CD4-positive, alpha-beta T cell treated with Interleukin-17A for 1 hour (primary cell): ENCODE results near the gene SLC25A45.
A peak's percentile ranks its signal among the peaks of the same experiment; 100 is the strongest.
"Not testable (repeated sequence)": the region's sequence is repeated elsewhere in the genome, so short reads cannot be mapped to it uniquely, and the experiment has no call there.

Experiments
- DNase-seq: peaks from one replicate; pipeline ENCODE4 v3.0.0-alpha.2; 2020

The SLC25A45 gene

DNA sequence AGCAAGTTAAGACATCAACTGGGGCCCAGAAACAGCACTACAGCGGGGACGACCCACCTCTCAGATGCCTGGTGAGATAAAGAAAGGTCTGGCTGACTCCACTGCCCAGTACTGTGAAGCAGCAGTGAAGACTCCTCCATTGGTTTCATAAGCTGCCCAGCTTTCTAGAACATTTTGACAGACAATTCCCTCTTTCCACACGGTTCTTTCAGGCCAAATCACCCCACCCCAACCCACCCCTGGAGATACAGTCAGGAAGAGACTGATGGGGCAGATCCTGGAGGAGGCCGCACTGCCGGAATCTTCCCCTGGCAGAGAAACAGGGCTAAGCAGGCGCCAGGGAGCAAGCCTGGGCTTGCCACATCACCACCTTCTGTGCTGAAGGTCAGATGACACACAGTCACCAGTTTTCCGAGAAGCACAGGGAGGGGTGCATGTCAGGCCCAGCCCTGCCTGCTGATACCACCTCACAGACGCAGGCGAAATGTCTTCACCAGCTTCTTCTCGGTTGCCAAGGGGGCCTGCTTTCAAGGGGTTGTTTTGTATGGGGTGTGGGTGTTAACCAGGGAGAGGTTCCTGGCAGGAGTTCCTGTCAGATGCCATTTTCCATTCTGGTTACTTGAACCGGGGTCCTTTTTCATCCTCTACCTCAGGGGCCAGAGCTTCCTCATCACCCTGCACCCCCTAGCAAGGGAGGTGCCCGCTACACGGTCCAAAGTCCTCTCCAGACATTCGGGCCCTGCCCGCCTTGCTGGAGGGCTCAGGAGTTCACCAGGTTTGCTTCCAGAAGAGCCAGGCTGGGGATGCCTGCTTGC is 38.7 kb upstream of the SLC25A45 start:
- DNase-seq, result peak; percentile 94

DNA sequence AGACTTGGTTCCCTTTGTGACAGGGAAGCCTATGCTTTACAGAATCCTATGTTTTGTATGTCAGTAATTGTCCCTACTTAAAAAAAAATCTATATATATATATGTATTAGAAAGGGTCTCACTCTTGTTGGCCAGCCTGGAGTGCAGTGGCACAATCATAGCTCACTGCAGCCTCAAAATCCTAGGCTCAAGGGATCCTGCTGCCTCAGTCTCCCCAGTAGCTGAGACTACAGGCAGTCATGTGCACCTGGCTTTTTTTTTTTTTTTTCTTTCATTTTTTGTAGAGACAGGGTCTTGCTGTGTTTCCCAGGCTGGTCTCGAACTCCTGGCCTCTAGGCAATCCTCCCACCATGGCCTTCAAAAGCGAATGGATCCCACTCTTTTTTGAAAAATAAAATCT is 38.1 kb upstream of the SLC25A45 start:
- no peak for DNase-seq

DNA sequence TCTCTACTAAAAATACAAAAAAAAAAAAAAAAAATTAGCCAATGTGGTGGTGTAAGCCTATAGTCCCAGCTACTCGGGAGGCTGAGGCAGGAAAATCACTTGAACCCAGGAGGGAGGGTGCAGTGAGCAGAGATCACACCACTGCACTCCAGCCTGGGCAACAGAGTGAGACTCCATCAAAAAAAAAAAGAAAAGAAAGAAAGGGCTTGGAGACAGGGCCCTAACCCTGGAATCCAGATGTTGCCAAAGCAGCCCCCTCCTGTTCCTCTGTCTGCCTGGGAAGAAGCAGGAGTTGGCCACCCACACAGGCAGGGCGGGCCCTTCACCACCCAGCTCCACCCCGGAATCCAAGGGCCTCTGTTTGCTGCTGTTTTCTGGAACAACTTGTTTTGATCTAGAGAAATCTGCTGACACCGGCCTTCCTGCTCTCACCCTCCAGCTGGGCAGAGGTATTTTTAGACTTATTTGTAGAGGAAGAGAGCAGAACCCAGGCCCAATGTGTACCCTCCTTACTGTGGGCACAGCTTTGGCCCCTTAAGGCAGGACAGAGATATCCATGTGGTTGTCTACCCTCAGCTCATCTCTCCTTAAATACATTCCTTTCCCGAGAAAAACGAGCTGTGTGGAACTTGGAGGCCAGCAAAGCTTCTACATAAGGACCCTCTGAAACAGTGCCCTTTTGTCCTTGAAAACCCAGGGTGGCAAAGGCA is 37.5 kb upstream of the SLC25A45 start:
- DNase-seq, result peak; percentile 86

DNA sequence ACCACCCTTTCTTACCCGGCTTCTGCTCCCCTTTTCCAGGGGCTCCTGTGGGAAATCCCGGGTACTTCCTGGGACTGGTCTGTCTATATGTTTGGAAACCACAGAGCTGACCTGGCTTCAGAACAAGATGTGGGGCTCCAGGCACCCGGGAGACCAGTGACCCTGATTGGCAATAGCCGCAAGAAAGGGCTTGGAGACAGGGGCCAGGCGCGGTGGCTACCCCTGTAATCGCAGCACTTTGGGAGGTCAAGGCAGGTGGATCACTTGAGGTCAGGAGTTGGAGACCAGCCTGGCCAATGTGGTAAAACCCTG is 37.0 kb upstream of the SLC25A45 start:
- DNase-seq, result no peak

DNA sequence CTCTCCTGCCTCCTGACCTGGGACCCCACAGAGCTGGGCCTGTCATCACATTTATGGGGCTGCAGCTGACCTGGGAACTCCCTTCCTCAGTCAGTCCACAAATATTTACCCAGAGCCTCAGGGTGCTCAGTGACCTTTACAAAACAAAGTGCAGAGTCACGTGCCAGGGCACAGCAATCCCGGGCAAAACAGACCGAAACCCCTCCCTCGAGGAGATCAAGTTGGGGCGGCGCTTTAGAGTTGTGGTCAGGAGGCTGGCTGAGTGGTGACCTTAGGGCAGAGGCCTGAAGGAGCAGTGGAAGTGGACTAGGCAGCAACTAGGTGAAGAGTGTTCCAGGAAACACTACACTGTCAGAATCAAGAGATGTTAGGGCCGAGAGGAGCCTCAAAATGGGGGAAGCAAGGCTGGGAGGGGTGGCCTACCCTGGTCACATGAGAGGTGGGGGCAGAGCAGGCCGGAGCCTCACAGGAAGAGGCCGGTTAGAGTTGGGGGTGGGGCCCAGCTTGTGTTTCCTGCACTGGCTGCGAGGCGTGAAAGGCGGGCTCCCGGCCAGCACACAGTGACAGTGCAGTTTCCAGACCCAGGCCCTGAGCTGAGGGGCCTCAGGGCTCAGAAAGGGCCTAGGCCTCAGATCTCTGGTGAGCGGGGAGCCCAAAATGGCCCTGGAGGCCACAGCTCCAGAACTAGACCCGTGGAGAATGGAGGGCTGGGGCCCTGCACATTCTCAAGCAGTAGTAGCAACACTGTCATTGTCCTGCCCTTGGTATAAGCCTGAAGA is 36.4 kb upstream of the SLC25A45 start:
- peak; percentile 90 for DNase-seq

DNA sequence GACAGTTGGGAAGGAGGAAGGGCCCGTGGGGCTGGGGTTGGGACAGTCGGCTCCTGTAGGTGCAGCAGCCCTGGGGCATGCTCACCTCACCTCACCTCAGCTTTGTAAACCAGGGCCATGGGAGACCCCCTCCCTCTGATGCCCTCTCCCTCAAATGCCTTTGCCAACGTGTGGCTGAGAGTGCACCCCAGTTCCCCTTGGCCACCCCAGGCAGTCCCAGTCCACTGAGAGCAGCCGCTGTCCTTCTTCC is 35.9 kb upstream of the SLC25A45 start:
- no peak for DNase-seq

DNA sequence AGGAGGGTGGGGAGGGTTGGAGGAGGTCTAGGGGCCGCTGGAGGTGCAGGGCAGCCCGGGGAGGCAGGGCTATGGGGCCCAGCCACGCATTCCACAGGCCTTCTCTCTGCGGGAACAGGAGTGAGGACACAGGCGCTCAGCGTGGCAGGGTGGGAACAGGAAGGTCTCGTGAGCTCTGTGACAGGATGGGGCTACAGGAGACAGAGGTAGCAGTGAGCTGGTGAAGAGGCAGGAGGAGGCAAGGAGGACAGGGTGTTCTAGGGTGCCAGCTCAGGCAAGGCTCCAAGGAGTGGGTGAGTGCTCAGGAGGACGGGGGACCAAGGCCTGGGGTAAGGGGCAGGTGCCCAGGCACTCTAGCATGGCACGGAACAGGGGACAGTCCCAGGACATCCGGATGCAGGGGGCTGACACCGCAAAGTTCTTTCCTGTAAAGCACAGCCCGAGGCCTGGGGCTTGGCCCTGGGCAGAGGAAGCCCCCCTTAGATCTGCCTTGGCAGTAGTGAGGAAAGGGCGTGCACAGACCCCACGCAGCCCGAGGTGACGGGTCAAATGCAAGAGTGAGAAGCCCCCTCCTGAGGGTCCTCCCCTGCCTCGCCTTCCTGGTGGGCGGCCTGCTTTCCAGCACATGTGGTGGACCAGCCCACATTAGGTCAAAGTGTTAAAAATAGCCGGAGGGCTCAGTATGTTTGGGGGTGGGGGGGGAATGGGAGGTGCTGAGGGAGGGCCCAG is 35.4 kb upstream of the SLC25A45 start:
- peak; percentile 54 for DNase-seq

DNA sequence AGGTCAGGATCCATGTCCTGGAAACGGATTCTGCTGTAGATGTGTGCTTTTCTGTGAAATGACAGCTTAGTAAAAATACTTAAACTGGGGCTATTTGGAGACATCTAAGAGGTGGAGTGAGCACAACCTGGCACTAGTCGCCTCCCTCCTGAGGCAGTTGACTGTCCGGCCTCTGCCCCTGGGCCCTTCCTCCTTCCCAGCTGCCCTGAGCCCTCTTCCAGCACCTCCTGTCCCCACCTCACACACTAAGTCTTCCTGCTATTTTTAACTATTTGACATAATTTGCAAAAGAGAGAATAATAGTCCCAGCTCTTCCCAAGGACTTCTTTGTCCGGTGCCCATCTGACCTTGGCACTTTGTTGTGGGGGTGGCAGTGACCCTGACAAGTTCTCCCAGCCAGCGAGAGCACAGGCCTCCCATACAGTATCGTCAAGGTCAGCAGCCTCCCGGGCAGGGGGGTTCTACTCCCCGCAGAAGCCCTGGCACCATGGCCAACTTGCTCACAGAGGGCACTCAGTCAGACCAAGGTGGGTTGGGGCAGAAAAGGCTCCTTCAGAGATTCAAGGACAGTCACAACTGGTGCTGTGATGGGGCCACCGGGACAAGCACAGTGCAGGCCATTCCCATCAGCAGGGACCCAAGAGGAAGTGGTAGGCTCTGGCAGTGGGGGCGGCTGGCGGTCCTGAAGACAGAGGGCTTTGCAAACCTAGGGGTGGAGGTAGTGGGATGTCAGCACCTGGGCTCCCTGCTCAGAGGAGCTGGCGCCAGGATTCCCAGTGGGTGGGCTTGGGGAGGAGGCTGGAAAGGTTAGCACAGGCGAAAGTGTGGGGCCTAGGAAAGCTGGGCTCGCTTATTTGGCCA is 34.6 kb upstream of the SLC25A45 start:
- peak; percentile 43 for DNase-seq

DNA sequence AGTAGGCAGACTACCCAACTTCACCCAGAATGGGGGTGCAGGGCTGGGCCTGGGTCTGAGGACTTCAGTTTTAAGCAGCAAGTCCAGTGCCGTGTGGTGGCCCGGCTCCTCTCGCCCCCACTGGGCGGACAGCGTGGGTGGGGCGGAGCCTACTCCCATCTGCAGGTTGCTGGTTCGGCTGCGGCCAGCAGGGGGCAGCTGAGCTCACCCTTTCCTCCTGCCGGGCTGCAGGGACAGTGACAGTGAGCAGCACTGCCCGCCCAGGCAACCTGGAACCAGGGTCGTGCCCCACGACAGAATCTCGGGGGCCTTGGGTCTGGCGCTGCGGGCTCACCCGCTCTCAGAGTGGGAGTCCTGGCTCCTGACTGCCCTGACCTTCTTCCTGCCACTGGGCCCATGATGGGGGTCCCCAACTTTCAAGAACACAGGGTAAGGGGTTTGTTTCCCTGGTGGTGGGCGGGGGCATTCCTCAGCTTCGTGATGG is 33.9 kb upstream of the SLC25A45 start:
- peak; percentile 92 for DNase-seq

DNA sequence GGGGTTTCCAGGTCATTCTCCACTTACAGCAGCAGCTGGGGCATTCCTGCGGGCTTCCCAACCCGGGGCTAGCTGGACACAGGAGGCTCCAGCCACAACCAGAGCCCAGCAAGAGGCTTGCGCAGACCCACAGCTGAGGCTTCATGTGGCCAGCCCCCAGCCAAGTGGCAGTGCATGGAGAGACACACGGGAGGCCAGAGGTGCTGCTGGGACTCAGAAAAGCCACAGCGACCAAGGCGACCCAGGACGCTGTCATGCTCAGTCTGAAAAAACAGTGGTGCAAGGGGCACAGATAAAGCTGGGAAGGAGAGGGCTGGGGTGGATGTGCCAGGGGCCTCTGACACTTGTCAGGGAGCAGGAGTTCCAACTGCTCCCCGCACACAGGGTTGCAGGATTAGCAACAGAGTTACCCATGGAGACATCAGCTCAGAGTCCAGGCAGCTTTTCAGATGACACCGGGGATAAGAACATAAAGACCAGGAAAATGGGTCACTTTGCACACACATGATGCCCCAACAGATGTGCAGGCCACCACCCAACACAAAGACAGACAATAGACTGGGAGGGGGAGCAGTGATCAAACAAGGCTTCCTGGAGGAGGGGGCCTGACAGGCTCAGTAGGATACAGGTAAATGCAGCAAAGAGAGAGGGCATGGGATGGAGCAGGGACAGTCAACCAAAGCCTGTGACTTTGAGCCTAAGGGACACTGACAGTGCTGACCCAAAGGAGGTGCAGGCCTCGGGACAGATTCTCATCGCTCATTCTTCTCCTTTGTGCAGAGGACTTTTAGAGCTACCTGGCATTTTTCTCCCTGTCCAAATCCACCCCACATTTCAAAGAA is 33.3 kb upstream of the SLC25A45 start:
- no peak for DNase-seq

DNA sequence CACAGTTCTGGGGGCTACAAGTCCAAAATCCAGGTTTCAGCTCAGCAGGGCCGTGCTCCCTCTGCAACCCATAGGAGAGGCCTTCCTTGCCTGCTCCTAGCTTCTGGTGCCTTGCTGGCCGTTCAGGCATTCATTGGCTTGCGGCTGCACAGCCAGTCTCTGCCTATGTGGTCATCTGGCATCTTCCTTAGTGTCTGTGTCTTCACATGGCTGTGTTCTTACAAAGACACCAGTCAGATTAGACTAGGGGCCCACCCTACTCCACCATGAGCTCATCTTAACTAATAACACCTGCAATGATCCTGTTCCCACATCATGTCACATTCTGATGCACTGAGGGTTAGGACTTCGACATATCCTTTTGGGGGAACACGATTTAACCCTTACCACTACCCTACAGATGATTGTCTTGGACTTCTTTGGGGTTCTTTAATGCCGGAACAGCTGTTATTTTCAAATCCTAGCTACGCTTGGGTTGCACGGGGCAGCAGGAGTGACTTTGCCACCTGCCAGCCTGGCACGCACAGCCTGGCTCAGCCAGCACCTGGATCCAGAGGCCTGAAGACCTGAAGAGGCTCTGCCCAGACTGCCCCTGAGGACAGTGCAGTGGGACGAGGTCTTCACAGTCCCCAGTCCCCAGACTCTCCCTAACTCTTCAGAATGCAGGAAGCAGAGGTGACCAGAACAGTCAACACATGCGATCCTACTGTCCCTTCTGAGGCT is 32.5 kb upstream of the SLC25A45 start:
- DNase-seq, result no peak

DNA sequence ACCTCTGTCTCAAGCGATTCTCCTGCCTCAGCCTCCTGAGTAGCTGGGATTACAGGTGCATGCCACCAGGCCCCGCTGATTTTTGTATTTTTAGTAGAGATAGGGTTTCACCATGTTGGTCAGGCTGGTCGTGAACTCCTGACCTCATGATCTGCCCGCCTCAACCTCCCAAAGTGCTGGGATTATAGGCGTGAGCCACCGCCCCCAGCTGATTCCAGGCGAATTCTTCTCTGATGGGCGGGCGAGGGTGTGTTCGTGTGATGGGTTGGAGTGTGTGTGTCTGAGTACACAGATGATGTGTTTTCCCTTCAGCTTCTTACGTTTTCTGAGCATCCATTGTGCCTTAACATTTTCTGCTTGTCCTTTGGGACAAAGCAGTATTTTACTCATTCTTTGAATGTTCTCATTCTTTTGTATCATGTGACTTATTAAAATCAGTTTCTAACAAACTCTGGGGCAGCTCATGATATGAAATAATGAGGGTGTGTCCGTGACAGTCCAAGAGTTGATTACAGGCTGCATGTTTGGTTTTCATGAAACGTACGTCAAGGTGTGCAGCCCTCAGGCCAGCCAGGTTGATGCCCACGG is 30.7 kb upstream of the SLC25A45 start:
- DNase-seq, result not testable (repeated sequence)

DNA sequence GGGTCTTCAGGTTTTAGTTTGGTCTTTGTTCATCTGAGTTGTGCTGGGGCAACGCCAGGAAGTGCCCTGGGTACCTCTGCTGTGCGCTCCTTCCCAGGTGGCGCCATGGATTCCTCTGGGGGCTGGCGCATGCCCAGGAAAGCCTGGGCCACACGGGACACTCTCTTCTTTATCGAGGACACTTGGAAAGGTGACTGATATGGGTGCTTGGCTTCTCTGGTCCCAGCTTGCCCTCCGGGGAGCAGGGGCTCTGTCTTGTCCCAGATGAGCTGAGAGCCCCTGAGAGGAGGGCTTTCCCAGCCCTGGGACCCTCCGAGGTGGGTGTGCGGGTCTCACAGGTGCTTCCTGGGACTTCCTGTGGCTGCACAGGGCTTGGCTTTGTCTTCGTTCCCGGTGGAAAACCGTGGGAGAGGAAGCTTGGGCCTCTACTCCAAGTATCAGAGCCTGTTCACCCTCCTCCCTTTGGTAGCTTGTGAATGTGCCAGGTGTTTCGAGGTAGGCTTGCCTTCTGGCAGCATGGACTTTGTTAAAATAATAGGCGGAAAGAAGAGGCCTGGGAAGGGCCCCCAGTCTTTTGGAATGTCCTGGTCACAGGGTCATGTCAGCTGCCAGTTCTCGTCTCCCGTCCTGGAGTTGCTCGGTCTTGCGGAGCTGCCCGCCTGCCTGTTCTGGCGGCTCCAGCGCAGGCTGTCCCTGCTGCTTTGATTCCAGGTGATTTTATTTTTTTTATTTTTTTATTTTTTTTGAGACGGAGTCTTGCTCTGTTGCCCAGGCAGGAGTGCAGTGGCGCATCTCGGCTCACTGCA is 30.0 kb upstream of the SLC25A45 start:
- no peak for DNase-seq

DNA sequence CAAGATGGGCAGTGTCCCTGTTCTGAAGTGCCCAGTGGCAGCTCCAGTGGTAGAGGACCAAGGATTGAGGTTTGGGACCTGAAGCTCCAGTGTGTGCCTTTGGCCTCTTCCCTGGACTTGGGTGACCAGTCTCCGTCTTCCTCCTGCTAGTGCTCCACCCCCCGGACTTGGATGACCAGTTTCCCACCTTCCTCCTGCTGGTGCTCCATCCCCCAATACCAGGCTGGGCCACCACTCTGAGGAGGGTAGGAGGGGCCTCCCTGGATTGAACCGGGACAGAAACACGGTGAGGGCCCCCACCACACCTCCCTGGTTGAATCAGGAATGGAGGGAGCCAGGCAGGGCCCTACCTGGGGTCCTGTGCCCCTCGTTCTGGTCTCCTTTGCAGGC is 29.2 kb upstream of the SLC25A45 start:
- DNase-seq, result no peak

DNA sequence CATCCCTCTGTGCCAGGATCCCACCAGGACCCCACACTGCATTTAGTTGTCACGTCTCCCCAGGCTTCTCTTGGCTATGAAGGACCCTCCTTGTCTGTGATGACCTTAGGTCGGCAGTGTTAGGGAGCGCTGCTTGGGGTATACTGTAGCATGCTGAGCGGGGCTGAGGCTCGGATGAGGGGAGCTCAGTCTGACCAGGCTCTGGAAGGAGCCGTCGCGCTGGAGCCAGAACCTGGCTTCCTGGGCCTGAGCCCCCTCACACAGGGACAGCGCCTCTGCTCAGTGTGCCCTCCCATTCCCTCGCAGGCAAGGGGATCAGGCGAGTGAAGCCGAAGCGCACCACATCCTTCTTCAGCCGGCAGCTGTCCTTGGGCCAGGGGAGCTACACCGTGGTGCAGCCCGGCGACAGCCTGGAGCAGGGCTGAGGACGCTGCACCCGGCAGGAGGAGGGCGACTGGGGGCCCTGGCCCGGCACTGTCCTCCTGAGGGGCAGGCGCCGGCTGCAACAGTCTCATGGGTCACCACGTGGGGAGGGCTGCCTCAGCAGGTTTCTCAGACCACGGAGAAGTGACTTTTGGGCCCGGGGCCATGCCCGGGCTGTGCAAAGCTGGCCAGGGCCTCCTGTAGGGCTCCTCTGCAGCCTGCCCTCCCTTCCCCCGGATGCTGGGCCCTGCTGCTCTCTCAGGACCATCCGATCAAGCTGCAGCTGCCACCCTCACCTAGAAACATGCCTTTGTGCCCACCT is 28.7 kb upstream of the SLC25A45 start:
- no peak for DNase-seq

DNA sequence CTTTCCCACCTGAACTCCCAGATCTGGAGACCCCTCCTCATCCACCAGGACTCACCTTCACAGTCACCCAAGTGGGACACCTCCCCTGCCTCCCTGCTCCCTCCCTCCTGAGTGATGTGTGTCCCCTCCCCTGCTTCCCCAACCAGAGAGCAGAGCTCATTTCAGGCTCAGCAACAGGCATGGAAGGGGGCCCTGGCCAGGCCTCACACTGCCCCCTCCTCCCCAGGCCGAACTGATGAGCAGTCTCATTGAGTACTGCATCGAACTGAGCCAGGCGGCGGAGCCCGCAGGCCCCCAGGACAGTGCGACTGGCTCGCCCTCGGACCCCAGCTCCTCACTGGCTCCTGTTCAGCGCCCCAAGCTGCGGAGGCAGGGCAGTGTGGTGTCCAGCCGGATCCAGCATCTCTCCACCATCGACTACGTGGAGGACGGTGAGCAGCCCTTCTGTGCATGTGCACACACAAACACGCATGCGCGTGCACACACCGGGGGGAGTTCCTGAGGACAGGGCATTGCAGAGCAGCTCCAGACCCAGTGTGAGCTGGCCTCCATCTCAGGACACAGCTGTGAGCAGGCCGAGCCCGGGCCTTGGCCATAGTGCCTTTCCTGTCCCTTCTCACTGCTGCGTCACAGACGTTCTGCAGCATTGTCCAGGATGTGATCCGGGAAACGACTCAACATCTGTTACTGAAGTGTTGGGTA is 22.3 kb upstream of the SLC25A45 start:
- no peak for DNase-seq

DNA sequence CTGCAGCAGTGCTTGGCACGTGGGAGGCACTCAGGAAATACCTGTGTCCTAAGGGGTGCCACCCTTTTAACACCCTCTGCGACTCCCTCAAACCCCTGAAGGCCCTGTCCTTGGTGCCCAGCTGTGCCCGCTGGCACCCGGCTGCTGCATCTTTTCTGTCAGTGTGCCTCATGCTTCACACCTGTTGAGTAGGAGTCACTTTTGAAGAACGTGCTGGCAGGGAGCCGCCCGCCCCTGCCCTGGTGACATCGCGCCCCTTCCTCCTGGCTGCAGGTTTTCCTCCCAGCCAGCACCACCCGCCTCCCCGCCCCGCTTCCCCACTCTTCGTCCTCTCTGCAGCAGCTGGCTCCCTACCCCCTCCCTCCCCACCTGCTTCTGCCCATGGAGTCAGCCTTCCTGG is 21.8 kb upstream of the SLC25A45 start:
- DNase-seq, result no peak

DNA sequence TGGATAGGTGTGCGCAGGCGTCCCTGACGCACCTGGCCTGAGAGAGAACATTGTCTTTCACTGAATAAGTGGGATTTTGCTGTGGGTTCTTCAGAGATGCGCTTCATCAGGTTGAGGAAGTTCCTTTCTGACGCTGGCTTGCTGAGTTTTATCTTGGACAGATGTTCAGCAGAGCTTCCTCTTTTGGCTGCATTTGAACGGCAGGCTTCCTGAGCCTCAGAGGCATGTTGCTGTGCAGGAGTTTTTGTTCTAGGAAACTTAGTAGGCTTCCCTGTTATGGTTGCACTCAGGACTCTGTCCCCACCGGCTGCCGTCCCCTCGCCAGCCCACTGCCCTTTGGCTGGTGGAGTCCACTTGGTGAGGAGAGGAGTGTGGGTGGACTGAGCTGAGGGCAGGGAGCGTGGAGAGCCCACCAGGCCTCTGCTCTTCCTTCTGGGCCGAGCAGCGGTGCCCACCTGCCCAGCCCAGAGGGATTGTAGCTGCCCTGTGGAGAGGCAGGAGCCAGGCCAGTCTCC is 21.2 kb upstream of the SLC25A45 start:
- peak; percentile 13 for DNase-seq
